GM12864 (cell line): ENCODE measurements around the gene INSRR.

Source experiments
- DNase-seq: peaks from one replicate; pipeline ENCODE4 v3.0.0-alpha.2; 2011; ENCODE audit warnings: low read depth
- H3K4me3 ChIP-seq: 2 replicates; pipeline ENCODE4 v1.5.1; 2011; ENCODE audit warnings: mild to moderate bottlenecking, low read depth, low read length, control low read depth
- TF ChIP-seq, protein P1 (sequence below): IDR thresholded peaks from 2 replicates; pipeline ENCODE4 v1.5.1; 2011; ENCODE audit warnings: low read depth, mild to moderate bottlenecking, moderate library complexity, low read length, control low read depth, inconsistent platforms; ENCODE audit errors: missing control alignments

Gene INSRR

DNA sequence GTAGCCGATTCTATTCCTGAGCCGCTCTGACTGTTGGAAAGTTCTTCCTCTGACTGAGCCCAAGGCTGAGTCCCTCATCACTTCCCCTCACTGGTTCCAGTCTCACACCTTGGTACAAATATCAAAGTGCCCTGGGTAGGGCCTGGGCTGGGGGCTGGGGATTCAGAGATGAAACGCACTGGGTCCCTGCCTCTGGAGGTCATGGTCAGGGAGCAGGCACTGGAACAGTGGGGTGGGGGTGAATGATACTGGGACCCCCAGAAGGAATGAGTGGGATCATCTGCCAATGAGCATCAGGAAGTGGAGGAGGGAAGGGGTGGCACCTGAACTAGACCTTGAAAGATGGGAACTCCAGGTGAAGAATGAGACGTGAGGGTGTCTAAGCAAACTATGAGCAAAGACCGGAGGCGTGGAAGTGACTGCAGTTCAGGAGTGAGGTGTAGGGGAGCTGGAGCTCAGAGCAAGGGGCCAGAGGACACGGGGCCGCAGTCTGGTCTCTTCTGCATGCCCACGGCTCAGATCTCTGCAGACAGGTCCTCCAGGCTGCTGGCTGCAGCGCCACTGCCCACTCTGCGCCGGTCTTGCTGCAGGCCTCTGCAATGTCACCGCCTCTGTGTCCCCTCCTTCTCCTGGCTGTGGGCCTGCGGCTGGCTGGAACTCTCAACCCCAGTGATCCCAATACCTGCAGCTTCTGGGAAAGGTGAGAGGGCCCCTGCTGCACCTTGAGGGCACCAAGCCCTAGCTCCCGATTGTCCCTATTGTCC is 44.6 kb upstream of the INSRR start:
- H3K4me3 ChIP-seq: no peak overlapping the region
- TF ChIP-seq, protein P1, sequence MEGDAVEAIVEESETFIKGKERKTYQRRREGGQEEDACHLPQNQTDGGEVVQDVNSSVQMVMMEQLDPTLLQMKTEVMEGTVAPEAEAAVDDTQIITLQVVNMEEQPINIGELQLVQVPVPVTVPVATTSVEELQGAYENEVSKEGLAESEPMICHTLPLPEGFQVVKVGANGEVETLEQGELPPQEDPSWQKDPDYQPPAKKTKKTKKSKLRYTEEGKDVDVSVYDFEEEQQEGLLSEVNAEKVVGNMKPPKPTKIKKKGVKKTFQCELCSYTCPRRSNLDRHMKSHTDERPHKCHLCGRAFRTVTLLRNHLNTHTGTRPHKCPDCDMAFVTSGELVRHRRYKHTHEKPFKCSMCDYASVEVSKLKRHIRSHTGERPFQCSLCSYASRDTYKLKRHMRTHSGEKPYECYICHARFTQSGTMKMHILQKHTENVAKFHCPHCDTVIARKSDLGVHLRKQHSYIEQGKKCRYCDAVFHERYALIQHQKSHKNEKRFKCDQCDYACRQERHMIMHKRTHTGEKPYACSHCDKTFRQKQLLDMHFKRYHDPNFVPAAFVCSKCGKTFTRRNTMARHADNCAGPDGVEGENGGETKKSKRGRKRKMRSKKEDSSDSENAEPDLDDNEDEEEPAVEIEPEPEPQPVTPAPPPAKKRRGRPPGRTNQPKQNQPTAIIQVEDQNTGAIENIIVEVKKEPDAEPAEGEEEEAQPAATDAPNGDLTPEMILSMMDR: no peak
- DNase-seq: no peak

GRCh38 chr1:156901966-156902915 is 43.3 kb upstream of the INSRR start:
- TF ChIP-seq, protein P1: no peak
- no peak for DNase-seq
- H3K4me3 ChIP-seq: no peak overlapping the region

- TF ChIP-seq, protein P1: no peak
- no peak overlapping the region for H3K4me3 ChIP-seq
- no peak for DNase-seq
These were observed 42.6 kb upstream of the INSRR start for GRCh38 chr1:156901590-156901900.

GRCh38 chr1:156900896-156901589 is 42.1 kb upstream of the INSRR start:
- TF ChIP-seq, protein P1: no peak
- no peak overlapping the region for H3K4me3 ChIP-seq

GRCh38 chr1:156899956-156900718 is 41.2 kb upstream of the INSRR start:
- no peak overlapping the region for H3K4me3 ChIP-seq
- TF ChIP-seq, protein P1: no peak
- no peak for DNase-seq

More at GRCh38 chr1:156900896-156901589, 42.1 kb upstream of the INSRR start:
- no peak for DNase-seq

GRCh38 chr1:156898971-156899664 is 40.2 kb upstream of the INSRR start:
- TF ChIP-seq, protein P1: no peak

More at GRCh38 chr1:156898971-156899664, 40.2 kb upstream of the INSRR start:
- DNase-seq: no peak
- no peak overlapping the region for H3K4me3 ChIP-seq
